Nephron (organoid): ENCODE data around the gene GTF3C1.

Experiments used
- H3K27ac Mint-ChIP-seq, 3 experiments: 2 replicates each; pipeline ENCODE4 v1.8.0; 2020; ENCODE audit warnings: mixed read lengths in 3 of 3, mild to moderate bottlenecking in 2 of 3, moderate library complexity in 1 of 3
- H3K27me3 Mint-ChIP-seq: 2 replicates; pipeline ENCODE4 v1.8.0; 2021; ENCODE audit warnings: low read depth, mild to moderate bottlenecking, moderate library complexity, mixed read lengths
- H3K36me3 Mint-ChIP-seq: 2 replicates; pipeline ENCODE4 v1.8.0; 2020; ENCODE audit warnings: low read depth, mixed read lengths
- H3K4me1 Mint-ChIP-seq: 2 replicates; pipeline ENCODE4 v1.8.0; 2020; ENCODE audit warnings: mixed read lengths
- H3K4me3 Mint-ChIP-seq, 3 experiments: 2 replicates each; pipeline ENCODE4 v1.8.0; 2020; ENCODE audit warnings: mild to moderate bottlenecking in 3 of 3, mixed read lengths in 3 of 3, moderate library complexity in 2 of 3
- H3K9me3 Mint-ChIP-seq: 2 replicates; pipeline ENCODE4 v1.8.0; 2020; ENCODE audit warnings: mixed read lengths
- TF ChIP-seq, protein P1 (sequence below), 3 experiments: fragments of 200-600 bp; sonication (generic); IDR thresholded peaks; one replicate each; pipeline ENCODE4 v1.5.0; 2021; ENCODE audit warnings: antibody characterized with exemption in 3 of 3; ENCODE audit not compliant: unreplicated experiment in 3 of 3

The GTF3C1 gene

DNA sequence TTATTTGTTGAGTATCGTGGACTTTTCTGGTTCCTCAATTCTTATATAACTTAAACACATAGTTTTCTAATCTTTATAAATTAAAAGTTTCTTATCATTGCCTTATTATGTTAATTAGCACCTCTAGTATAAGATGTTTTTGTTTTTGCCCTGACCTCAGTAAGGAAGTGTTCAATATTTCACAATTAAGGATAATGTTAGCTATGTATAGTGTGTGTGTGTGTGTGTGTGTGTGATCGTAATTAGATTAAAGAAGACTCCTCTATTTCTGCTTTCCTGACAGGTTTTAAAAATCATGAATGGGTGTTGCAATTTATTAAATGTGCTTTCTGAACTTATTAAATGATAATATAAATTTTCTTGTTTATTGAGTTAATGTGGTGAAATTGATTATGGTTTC, 135.8 kb downstream of the GTF3C1 start:
- Mint-ChIP-seq H3K9me3 (peaks cover 18% of the 10 kb centered on the region), H3K27ac (no peak overlapping the region), H3K4me1 (no peaks in the 10 kb centered on the region), H3K36me3 (no peaks in the 10 kb centered on the region), H3K4me3 (no peak overlapping the region), H3K27me3 (peaks cover 4% of the 10 kb centered on the region)
- TF ChIP-seq, protein P1, sequence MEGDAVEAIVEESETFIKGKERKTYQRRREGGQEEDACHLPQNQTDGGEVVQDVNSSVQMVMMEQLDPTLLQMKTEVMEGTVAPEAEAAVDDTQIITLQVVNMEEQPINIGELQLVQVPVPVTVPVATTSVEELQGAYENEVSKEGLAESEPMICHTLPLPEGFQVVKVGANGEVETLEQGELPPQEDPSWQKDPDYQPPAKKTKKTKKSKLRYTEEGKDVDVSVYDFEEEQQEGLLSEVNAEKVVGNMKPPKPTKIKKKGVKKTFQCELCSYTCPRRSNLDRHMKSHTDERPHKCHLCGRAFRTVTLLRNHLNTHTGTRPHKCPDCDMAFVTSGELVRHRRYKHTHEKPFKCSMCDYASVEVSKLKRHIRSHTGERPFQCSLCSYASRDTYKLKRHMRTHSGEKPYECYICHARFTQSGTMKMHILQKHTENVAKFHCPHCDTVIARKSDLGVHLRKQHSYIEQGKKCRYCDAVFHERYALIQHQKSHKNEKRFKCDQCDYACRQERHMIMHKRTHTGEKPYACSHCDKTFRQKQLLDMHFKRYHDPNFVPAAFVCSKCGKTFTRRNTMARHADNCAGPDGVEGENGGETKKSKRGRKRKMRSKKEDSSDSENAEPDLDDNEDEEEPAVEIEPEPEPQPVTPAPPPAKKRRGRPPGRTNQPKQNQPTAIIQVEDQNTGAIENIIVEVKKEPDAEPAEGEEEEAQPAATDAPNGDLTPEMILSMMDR (IDR thresholded peaks at IDR 0.05; ENCODE audit: unreplicated experiment in 3 of 3): no peak

GRCh38 chr16:27410761-27411160, 139.0 kb downstream of the GTF3C1 start:
- H3K4me3 Mint-ChIP-seq: no peak overlapping the region
- H3K27ac Mint-ChIP-seq: no peak overlapping the region
- no peaks in the 10 kb centered on the region for H3K36me3 Mint-ChIP-seq
- H3K9me3 Mint-ChIP-seq: peaks cover 21% of the 10 kb centered on the region
- H3K4me1 Mint-ChIP-seq: peaks cover 8% of the 10 kb centered on the region
- peaks cover 11% of the 10 kb centered on the region for H3K27me3 Mint-ChIP-seq
- TF ChIP-seq, protein P1 (IDR thresholded peaks at IDR 0.05; ENCODE audit: unreplicated experiment in 3 of 3): no peak
